Measurements from ENCODE around the gene PELO. TPM values are rescaled to one million over a fixed set of nuclear protein-coding genes. Genes with fewer than 3 reads are reported as not detected.

PELO gene
- total and polyA plus RNA-seq, 4 donors = 5.0 to 51.1 (median 35.6) TPM

- peak; percentile 29 for TF ChIP-seq CTCF (IDR thresholded peaks at IDR 0.05; ENCODE audit: control extremely low read depth, extremely low read depth)
- WGBS, 2 donors = 4 to 6% methylated on average over 11 of the region's 11 CpGs
- H3K9ac ChIP-seq (ENCODE audit: insufficient read depth in 1 of 2, low read length in 2 of 2) = peak overlapping the region in 1 of 2 donors; percentile 92
- H3K9me3 ChIP-seq (ENCODE audit: control insufficient read depth in 4 of 4, insufficient read depth in 3 of 4, low read length in 3 of 4) = no peaks in the 10 kb centered on the region
- peak; percentile 19 for ATAC-seq (ENCODE audit: insufficient read depth, low FRiP score)
- DNase-seq = peak in 2 of 3 donors; percentile 65 to 70
- peaks cover 0 to 22% (median 1%) of the 10 kb centered on the region in 5 donors for H3K4me1 ChIP-seq (ENCODE audit: control insufficient read depth in 5 of 5, insufficient read depth in 5 of 5, low read length in 5 of 5)
- peak overlapping the region; percentile 75 to 85 for H3K27ac ChIP-seq (ENCODE audit: low read depth in 1 of 2, low read length in 1 of 2)
- H3K36me3 ChIP-seq (ENCODE audit: control insufficient read depth in 4 of 4, insufficient read depth in 4 of 4, low read length in 4 of 4) = peaks cover 0 to 6% (median 0%) of the 10 kb centered on the region in 4 donors
- H3K4me3 ChIP-seq = no peak overlapping the region
- H3K27me3 ChIP-seq (ENCODE audit: control insufficient read depth in 3 of 3, insufficient read depth in 3 of 3, low read length in 2 of 3) = no peaks in the 10 kb centered on the region
Measured at GRCh38 chr5:52786949-52787599, 642 bp upstream of the PELO start.

- 11 to 12% methylated on average over 7 of the region's 7 CpGs for WGBS, 2 donors
- TF ChIP-seq CTCF (IDR thresholded peaks at IDR 0.05; ENCODE audit: control extremely low read depth, extremely low read depth) = no peak
- Histone ChIP-seq H3K27me3 (ENCODE audit: control insufficient read depth in 3 of 3, insufficient read depth in 3 of 3, low read length in 2 of 3) (no peaks in the 10 kb centered on the region), H3K9ac (ENCODE audit: insufficient read depth in 1 of 2, low read length in 2 of 2) (peak overlapping the region in 1 of 2 donors; percentile 96), H3K9me3 (ENCODE audit: control insufficient read depth in 4 of 4, insufficient read depth in 3 of 4, low read length in 3 of 4) (no peaks in the 10 kb centered on the region), H3K4me1 (ENCODE audit: control insufficient read depth in 5 of 5, insufficient read depth in 5 of 5, low read length in 5 of 5) (peaks cover 0 to 22% (median 1%) of the 10 kb centered on the region in 5 donors), H3K36me3 (ENCODE audit: control insufficient read depth in 4 of 4, insufficient read depth in 4 of 4, low read length in 4 of 4) (peaks cover 0 to 6% (median 0%) of the 10 kb centered on the region in 4 donors), H3K27ac (ENCODE audit: low read depth in 1 of 2, low read length in 1 of 2) (peak overlapping the region; percentile 75 to 85), H3K4me3 (peak overlapping the region; percentile 69)
- ATAC-seq (ENCODE audit: insufficient read depth, low FRiP score) = no peak
- DNase-seq = no peak
Measured at GRCh38 chr5:52788505-52788821, 747 bp downstream of the PELO start.

GRCh38 chr5:52789378-52789777 is 1.7 kb downstream of the PELO start:
- peak overlapping the region in 1 of 2 donors; percentile 70 for H3K27ac ChIP-seq (ENCODE audit: low read depth in 1 of 2, low read length in 1 of 2)
- DNase-seq = peak in 1 of 3 donors; percentile 43
- H3K9ac ChIP-seq (ENCODE audit: insufficient read depth in 1 of 2, low read length in 2 of 2) = peak overlapping the region in 1 of 2 donors; percentile 96
- H3K27me3 ChIP-seq (ENCODE audit: control insufficient read depth in 3 of 3, insufficient read depth in 3 of 3, low read length in 2 of 3) = no peaks in the 10 kb centered on the region
- no peak for TF ChIP-seq CTCF (IDR thresholded peaks at IDR 0.05; ENCODE audit: control extremely low read depth, extremely low read depth)
- peaks cover 0 to 6% (median 0%) of the 10 kb centered on the region in 4 donors for H3K36me3 ChIP-seq (ENCODE audit: control insufficient read depth in 4 of 4, insufficient read depth in 4 of 4, low read length in 4 of 4)
- peaks cover 0 to 22% (median 1%) of the 10 kb centered on the region in 5 donors for H3K4me1 ChIP-seq (ENCODE audit: control insufficient read depth in 5 of 5, insufficient read depth in 5 of 5, low read length in 5 of 5)
- no peak for ATAC-seq (ENCODE audit: insufficient read depth, low FRiP score)
- 45 to 77% methylated on average over 1 of the region's 1 CpG for WGBS, 2 donors
- no peaks in the 10 kb centered on the region for H3K9me3 ChIP-seq (ENCODE audit: control insufficient read depth in 4 of 4, insufficient read depth in 3 of 4, low read length in 3 of 4)
- H3K4me3 ChIP-seq = no peak overlapping the region
